Activated naive CD4-positive, alpha-beta T cell treated with Interleukin-2 at 50 U/mL for 16 hours (primary cell): ENCODE measurements around the gene SNCB.

Experiments used
- DNase-seq: peaks from one replicate; pipeline ENCODE4 v3.0.0-alpha.2; 2020

SNCB gene

DNA sequence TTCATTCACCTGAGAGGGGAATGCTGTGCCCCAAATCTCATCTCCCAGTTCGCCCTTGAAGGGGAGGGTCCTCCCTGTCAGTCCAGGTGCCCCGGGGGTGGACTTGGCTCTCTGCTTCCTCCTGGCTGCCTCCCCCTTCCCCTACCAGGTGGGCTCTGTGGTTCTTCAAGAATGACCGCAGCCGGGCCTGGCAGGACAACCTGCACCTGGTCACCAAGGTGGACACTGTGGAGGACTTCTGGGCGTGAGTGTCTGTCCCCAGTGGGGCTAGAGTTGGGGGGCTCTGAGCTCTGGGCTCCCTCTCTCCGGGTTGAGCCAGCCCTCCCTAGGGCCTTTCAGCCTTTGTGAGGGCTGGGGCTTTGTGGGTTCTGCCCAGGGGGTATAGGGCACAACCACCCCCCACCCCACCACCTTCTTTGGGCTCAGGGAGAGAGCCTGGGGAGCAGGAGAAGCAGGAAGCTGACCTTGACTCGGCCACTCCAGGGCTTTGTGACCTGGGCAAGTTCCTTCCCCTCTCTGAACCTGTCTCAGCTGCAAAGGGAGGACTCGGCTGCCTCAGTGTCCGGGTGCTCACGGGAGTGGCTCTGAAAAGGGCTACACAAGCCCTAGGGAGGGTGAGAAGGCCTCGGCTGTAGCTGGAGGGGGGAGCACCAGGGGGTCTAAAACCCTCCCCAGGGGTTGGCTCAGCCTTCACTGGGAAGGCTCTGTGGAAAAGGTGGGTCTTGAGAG, 13.3 kb upstream of the SNCB start:
- DNase-seq: no peak

DNA sequence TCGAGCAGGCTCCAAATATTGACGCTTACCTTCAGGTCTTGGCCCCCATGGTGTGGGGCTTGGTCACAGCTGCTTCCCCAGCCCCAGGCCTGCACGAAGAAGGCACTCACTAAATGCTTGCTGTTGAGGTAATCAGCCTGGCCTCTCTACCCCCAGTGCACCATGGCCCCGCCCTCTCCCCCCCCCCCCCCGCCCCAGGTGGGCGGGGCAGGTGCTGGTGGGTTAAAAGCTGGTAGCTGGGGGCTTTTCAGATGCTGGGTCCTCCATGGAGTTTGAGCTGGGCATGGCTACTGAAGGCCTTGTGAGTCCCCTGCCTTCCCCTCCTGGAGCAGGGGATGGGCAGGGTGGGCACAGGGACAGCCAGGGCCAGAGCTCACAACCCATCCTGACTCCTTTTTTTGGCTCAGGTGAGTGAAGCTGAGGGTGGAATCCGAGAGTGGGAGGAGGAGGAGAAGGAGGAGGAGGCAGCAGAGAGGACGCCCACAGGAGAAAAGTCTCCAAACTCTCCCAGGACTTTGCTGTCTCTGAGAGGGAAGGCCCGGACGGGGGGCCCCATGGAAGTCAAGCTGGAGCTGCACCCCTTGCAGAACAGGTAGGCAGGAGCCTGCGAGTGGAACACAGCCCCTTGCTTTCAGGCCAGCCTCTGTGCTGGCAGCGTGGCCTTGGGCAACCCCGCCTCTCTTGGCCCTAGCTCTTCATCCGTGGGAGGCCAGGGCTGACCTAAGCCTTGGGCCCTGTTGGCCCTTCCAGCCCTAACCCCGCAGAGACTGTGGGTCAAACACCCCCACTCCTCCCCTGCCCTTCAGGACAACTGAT, 12.5 kb upstream of the SNCB start:
- DNase-seq: no peak

DNA sequence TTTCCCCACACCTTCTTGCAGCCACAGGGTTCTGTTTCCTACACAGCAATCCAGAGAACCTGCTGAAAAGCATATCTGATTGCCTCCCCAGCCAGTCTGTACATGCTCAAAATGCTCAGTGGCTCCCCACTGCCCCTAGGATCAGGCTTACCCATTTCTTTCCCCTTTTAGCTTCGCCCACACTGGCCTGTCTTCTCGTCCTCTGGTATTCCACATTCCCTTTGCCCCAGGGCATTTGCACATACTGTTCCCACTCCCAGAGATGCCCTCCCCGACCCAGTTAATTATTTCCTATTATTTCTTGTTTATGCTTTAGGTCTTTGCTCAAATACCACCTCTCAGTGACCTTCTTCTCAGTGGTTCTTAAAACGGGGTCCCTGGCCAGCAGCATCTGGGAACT, 10.3 kb upstream of the SNCB start:
- no peak for DNase-seq

DNA sequence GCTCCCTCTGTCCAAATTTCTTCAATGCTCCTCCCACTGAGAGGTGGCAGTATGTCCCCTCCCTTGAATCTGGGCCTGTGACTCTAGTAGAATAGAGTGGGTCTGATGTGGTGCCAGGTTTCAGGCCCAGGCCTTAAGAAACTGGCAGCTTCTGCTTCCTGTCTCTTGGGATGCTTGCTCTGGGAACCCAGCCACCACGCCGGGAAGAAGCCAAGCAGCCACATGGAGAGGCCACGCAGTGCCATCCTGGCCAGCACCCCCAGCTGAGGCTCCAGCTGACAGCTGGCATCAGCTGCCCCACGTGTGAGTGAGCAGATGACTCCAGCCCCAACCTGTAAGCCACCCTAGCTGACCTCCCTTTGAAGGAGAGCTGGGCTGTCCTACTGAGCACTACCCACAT, 9.6 kb upstream of the SNCB start:
- no peak for DNase-seq

DNA sequence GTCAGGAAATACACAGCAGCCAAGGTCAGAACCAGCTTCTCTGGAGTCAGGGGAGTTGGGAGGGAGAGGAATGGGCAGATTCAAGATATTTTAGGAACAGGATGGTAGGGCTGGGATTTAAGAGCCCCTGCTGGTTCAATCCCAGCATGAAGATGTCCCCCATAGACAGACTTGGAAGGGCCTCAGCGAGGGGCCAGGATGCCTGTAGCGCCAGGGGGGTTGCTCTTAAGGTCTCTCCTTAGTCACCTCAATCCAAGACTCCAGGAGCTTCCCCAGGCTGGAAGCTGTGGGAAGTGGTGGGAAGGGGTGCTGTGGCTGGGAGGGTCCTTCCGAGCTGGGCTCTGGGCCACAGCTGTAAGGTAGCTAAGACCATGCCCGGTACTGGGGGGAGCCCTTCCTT, 8.9 kb upstream of the SNCB start:
- DNase-seq: no peak

DNA sequence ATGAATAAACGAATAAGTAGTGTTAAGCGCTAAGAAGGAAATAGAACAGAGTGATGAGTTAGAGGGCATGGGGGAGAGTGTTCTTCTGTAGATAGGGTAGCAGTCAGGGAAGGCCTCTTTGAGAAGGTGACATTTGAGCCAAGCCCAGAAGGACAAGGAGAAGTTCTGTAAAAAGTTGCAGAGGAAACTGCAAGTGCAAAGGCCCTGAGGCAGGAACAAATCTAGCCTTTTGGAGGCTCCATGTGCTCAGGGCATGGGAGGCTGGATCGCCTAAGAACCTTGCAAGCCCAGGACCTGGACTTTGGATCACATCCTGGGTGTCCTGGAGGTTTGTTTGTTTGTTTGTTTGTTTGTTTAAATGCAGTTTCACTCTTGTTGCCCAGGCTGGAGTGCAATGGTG, 8.1 kb upstream of the SNCB start:
- no peak for DNase-seq

DNA sequence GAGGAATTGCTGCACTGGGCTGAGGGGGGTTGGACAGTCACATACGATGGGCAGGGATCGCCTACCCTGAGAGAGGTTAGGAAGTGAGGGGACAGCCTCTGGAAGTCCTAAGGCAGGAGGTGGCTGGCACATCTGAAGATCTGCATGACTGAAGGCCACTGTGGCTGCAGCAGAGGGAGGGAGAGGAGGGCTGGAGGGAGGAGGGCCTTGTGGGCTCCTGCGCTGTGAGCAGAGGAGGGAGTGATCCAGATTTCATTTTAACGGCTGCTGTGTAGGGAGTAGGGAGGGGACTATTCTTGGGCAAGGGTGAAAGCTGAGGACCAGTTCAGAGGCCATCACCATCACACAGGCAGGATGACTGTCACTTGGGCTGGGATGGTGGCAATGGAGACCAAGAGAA, 7.2 kb upstream of the SNCB start:
- DNase-seq: no peak

DNA sequence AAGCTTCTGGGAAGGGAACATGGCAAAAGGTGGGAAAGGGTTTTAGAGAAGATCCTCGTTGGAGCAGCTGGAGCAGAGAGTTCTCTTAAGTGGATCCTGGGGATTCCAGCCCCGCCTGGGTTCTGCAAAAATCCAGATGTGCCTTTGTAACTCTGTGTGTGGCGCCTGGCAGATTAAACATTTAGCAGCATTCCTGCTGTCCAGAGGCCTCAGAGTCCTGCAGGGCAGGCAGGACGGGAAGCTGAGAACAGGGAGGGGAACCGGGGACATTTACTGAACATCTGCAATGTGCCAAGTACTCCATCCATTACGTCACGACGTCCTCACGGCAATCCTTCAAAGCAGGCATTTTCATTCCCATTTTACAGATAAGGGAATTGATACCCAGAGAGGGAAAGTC, 6.1 kb upstream of the SNCB start:
- DNase-seq: no peak

DNA sequence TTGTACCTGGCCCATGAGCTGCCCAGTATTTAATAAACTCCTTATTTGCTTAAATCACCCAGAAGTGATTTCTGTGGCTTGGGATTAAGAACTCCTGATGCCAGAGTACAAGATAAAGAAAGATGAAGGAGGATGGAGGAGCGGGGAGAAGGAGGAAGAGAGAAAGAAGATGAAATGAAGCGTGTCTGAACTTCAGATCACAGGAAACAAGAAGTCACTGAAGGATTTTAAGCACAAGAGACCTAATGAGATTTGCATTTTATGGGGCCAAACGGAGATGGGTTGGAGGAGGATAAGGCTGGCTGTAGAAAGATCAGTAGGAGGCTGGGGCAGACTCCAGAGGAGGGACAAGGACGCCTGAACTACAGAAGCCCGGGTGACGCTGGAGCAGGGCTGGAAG, 3.3 kb upstream of the SNCB start:
- no peak for DNase-seq

DNA sequence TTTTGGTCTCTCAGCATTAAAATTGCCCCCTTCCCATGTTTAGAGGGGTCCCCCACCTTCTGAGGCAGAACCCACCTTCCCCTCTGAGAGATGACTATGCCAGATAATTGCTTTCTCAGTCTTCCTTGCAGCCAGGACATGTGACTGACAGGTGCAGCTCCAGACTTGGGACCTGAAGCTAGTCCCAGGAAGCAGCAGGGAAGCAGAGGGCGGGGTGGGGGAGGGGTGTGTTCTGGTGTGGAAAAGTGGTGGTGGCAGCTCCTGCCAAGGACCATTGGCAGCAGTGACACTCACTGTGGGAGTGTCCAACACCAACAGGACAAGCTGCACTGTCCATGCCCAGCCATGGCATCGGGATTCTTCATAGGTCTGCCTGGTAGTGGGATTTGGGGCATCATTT, 2.4 kb upstream of the SNCB start:
- DNase-seq: no peak

DNA sequence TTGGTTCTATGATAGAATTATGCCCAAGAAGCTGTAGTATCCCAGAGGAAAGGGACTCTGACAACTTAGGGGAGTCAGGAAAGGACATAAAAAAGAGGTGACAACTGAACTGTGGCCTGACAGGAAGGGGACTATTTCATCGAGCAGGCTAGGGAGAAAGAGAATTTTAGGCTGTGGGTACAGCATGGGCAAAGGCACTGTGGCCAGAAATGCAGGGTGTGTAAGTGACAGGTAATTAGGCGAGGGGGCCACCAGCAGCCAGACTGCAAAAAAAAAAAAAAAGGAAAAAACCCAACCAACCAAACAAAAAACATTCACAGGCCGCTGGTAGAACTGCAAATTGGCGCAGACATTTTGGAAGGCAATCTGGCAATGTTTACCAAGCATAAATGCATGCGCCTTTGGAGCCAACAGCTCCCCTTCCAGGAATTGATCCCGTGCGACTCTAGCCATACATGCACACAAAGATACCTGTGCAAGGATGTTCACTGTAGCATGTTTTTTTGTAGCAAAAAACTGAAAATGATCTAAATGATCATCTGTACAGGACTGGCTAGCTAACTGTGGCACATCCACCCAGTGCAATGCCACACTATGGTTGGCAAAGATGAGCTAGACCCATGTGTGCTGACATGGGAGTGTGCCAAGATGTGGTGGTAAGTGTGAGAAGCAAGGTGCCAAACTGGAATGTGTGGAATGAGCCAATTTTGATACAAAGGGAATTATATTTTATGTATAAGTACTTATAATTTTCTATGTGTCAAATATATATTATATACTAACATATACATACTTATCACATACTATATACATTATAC, 1.3 kb upstream of the SNCB start:
- DNase-seq: no peak

DNA sequence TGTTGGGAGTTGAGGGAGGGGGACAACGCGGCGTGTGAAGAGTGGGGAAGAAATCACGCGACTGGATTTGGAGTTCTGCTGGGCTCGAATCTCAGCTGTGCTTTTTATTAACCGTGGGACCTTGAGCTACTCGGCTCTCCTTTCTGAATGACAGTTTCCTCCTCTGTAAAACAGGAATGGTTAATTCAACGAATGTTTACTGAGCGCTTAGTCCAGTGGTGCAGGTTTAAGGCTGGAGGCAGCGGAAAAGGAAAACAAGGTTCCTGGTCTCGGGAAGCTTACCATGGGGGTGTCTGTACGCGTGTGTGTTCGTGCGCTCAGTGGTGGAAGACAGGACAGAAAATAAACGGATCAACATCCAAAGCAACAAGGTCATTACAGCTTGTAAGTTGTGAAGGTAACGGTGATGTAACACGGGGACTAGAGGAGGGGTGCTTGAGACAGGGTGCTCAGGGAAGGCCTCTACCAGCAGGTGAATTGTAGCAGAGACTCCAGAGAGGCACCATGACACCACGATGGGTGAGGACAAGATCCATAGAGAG, 418 bp upstream of the SNCB start:
- DNase-seq: no peak

DNA sequence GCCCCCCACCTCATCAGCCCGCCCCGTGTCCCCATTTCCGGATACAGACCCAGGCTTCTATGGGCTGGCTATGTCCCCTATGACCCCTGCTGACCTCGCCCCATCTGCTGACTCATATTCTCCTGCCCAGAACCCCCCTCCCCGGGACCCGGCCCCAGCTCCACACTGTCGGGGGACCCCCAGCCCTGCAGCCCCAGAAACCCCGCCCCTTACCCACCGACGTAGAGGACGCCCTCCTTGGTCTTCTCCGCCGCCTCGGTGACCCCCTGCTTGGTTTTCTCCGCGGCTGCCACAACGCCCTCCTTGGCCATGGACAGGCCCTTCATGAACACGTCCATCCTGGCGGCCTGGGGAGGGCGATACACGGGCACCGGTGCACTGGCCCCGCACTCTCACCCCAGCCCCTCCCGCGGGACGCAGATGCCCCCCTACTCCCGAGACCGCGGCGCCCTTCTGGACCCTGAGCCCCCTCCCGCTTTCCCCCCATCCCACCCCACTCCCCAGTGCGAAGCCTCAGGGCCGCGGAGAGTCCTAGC, 949 bp downstream of the SNCB start:
- DNase-seq: no peak

DNA sequence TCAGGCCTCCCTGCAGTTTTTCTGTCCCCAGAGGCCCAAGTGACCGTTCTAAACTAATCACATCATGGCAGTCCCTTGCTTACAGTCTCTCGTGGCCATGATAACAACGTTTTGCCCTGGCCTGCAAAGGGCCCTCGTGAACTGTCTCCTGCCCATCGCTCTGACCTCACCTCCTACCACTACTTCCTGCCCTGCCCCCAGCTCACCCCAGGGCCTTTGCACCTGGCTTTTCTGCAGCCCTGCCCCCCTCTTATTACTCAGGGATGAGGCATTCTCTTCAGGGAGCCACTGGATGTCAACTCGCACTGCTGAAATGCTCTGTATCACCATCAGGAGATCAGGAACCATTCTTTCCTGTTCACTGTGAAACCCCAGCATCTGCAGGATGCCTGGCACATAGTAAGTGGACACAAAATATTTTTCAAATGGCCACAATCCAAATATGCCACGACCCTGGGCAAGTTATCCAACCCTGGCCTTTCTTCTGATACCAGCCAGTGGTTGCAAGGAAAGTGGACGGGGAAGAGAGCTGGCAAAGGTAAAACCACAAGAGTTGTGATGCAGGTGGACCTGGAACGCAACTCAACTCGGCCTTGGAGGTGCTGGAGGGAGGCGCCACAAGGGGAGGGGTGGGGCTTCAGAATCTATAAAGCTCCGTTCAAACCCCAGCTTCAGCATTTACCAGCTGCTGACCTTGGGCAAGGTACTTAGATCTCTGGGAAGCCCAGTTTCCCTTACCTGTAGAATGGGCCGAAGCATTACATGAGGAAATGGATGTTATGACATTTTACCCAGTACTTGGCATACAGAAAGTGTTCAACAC, 1.7 kb downstream of the SNCB start:
- DNase-seq: no peak

DNA sequence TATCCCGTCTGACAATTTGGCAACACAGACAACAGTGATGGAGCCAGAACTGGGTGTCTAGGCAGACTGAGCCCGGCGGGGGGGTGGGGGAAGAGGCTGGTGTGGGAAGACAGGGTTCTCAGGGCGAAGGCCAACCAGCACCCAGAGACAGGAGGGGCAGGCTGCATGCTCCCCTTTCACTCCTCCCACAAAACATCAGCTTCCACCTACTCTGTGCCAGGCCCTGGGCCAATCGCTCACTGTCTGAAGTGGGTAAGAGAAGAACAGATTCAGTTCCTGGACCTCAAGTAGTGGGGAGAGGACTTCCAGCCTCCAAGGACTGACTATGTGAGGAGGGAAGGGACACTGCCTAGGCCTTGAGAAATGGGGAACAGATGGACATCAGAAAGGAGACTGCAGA, 2.8 kb downstream of the SNCB start:
- no peak for DNase-seq

DNA sequence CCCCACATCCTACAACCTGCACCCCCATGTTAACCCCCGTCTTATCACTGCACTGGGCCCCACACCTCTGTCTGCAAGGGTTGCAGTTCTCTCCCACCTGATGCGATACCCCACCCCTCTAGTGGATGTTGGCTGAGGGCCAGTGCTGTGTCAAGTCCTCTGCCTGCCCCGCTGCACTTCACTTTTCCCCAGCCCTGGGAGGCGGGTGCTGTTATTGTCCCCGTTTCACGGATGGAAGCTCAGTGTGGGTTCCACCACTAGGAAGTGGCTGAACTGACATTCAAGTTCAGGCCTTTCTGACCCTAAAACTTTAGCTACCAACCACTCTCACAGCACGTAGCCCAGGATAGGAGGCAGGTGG, 3.5 kb downstream of the SNCB start:
- DNase-seq: no peak

DNA sequence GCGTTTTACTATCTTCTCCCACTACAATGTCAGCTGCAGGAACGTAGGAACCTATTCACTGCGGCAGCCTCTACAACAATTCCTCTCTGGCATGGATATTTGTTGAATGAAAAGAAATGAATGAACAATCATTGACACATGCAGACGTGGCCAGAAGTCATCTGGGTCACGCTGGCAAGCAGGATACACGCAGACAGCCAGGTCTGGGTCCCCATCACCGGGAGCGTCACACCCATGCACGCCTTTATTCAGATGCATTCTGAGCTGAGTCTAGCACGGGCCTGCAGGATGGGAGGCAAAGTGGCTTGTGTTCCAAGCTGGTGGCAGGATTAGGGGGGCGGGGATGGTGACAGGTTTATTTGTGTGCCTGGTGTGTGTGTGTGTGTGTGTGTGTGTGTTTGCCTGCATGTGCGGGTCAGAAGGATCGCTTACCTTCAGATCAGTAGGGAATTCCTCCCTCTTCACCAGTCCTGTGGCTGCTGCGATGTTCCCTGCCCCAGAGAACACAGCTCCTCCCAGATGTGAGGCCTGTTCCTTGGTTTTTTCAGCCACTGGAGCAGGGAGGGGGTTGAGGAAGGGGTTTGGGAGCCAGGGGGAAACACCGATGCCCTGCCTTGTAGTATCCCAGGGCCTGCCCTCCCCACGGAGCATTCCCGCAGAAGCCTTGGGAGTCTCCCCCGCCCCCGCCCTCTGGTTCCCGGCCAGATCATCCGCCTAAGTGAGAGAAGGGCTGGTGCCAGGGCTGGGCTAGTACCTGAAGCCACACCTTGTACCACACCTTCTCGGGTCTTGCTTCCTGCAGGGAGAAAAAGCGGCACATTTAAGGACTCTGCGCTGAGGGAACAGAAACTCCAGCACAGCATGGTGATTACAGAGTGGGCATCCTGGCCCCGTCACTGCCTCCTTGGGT, 4.1 kb downstream of the SNCB start:
- DNase-seq: no peak

DNA sequence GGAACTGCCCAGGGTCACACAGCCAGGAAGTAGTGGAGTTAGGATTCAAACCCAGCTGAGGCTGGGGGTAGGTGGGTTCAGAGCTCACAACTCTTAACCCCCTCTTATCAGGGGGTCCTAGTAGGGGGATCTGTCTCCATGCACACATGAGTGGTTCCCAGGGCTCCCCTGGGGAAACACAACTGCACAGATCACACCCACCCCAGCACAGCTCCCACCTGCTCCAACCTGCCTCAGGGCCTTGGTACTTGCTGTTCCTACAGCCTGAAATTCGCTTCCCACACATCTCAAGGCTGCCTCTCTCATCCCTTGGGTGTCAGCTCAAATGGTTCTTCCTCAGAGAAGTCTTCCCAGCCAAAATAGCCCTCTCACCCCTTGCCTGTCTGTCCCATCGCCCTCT, 4.8 kb downstream of the SNCB start:
- DNase-seq: no peak

DNA sequence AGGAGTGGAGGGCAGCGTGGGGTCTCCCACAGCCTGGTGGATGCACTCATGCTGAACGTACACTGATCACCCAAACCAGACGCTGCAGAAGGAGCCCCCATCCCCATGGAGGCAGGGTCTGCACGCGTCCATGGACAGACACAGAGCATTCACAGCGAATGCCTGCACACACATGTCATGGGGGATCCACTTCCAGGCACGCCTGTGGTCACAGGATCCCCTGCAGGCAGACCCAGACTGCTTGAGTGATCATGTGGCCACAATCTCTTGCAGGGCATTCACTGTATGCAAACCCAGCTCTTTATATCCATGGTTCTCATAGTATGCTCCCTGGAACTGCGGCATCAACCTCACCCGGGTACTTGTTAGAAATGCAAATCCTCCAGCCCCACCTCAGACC, 5.4 kb downstream of the SNCB start:
- DNase-seq: no peak

DNA sequence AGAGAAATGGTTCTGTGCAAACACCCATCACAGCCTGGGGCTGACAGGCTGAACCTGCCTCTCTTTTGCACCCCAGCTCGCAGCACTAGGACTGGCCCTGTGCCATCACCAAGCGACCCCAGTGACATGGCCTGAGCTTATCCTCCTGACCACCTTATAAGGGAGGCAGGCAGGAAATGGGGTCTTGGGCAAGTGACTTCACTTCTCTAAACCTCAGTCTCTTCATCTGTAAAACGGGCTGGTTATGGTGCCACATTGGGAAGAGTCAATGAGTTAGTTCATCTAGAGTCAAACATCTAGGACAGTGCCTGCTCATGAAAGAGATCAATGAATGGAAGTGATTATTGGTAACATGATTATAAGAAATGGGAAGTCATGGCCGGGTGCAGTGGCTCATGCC, 6.2 kb downstream of the SNCB start:
- DNase-seq: no peak

DNA sequence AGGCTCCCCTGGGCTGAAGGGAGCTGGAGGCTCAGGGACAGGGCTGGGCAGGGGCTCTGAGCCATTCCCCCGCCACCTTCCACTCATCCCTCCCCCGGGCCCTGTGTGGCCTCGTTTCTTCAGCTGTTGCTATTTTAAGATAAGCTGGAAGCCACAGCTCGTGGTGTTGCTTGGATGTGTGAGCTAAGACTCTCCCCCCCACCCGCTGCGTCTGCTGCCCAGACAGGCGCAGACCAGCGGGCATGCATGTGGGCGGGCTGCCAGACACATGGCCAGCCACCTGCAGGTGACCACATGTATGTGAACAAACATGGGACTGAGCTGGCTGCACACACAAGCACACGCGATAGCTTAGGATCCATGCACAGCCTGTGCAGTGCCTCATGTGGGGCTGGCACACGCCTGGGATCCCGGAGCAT, 8.7 kb downstream of the SNCB start:
- no peak for DNase-seq
